ENCODE data around the gene CCL3.
"Not testable (repeated sequence)": the region's sequence is repeated elsewhere in the genome, so short reads cannot be mapped to it uniquely, and the experiment has no call there.

DNA sequence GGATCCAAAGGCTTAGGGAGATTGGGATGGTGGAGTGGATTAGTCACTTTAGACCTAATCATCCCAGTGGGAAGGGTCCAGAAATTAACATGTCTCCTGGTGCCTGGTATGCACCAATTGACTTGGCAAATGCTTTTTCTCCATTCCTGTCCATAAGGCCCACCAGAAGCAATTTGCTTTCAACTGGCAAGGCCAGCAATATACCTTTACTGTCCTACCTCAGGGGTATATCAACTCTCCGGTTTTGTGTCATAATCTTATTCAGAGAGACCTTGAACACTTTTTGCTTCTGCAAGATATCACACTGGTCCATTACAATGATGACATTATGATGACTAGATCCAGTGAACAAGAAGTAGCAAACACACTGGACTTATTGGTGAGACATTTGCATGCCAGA lies 23.2 kb upstream of the CCL3 start:
- not testable (repeated sequence) for TF ChIP-seq EZH2 (IDR thresholded peaks at IDR 0.05; ENCODE audit: insufficient read depth, low read length)
- TF ChIP-seq, protein P1, sequence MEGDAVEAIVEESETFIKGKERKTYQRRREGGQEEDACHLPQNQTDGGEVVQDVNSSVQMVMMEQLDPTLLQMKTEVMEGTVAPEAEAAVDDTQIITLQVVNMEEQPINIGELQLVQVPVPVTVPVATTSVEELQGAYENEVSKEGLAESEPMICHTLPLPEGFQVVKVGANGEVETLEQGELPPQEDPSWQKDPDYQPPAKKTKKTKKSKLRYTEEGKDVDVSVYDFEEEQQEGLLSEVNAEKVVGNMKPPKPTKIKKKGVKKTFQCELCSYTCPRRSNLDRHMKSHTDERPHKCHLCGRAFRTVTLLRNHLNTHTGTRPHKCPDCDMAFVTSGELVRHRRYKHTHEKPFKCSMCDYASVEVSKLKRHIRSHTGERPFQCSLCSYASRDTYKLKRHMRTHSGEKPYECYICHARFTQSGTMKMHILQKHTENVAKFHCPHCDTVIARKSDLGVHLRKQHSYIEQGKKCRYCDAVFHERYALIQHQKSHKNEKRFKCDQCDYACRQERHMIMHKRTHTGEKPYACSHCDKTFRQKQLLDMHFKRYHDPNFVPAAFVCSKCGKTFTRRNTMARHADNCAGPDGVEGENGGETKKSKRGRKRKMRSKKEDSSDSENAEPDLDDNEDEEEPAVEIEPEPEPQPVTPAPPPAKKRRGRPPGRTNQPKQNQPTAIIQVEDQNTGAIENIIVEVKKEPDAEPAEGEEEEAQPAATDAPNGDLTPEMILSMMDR (IDR thresholded peaks at IDR 0.05; ENCODE audit: insufficient read depth, low read depth, low read length) = not testable (repeated sequence)

All from astrocyte (in vitro differentiated cells and primary cell).